ENCODE data around the gene MARK1. TPM values are rescaled to one million over a fixed set of nuclear protein-coding genes. Genes with fewer than 3 reads are reported as not detected.

Gene MARK1
- total and polyA plus RNA-seq, 9 of the 15 experiments (the other 6 are each of a cell fraction or from before 2014, with no cell fraction given) = not detected

- Histone ChIP-seq H3K27me3 (ENCODE audit: control insufficient read depth in 2 of 2, insufficient read depth in 2 of 2, low read length in 2 of 2) (peaks cover 2 to 14% of the 10 kb centered on the region in 2 experiments; a peak in 2 of 5 replicates), H4K20me1 (replicated peaks; ENCODE audit: control insufficient read depth, insufficient read depth, low read length) (no peaks in the 10 kb centered on the region), H3K36me3 (ENCODE audit: control insufficient read depth, insufficient read depth, low read length) (no peaks in the 10 kb centered on the region), H3K9ac (ENCODE audit: insufficient read depth in 1 of 2, low read depth in 2 of 2, low read length in 2 of 2) (no peak overlapping the region), H3K4me2 (ENCODE audit: insufficient read depth, low read length) (no peak overlapping the region), H3K9me1 (ENCODE audit: control insufficient read depth, insufficient read depth, low read length) (no peaks in the 10 kb centered on the region), H3K27ac (ENCODE audit: extremely low read depth, low read depth, low read length) (no peak overlapping the region), H3K4me3 (no peak overlapping the region), H3K79me2 (ENCODE audit: control insufficient read depth, insufficient read depth, low read length) (no peaks in the 10 kb centered on the region), H3K9me3 (replicated peaks; ENCODE audit: control insufficient read depth, insufficient read depth, low read depth, low read length) (no peaks in the 10 kb centered on the region), H2AFZ (ENCODE audit: low read depth, low read length) (no peak overlapping the region), H3K4me1 (replicated peaks in 1 of 2; ENCODE audit: control insufficient read depth in 2 of 2, insufficient read depth in 2 of 2, low read length in 2 of 2) (peaks cover 0 to under 1% of the 10 kb centered on the region in 2 experiments; a peak in 1 of 5 replicates)
- CTCF ChIA-PET (ENCODE audit: low intra/inter-chr PET ratio) = no interaction called here
- POLR2A ChIA-PET = interaction anchor here (1.2 kb wide), 1 partner anchor 44 kb away, joined by 3 read pairs; no protein-coding TSS in a partner anchor
- intact Hi-C loops (cut with micrococcal nuclease) = no loop called here
- FAIRE-seq (no peak), DNase-seq (ENCODE audit: extremely low read depth in 1 of 4, low spot score in 3 of 4) (no peak), ATAC-seq (no peak)
- WGBS (ENCODE audit: insufficient coverage, low coverage, missing lambda C conversion rate) = 0% methylated on average over 4 of the region's 4 CpGs
- no TSS peak for BruUV-seq (replicated peaks)
- in situ Hi-C loops (cut with MboI) = no loop called here
- TF ChIP-seq NCOR1 (IDR thresholded peaks at IDR 0.05) = no peak
- no peak for TF ChIP-seq ATF7 (IDR thresholded peaks at IDR 0.05)
- no peak for TF ChIP-seq ZNF589 (CRISPR knock-in tag; IDR thresholded peaks at IDR 0.05; ENCODE audit: low read depth)
- no peak for TF ChIP-seq NFIC (IDR thresholded peaks at IDR 0.05)
- TF ChIP-seq ATF1 (CRISPR knock-in tag; IDR thresholded peaks at IDR 0.05) = no peak
- no peak for TF ChIP-seq ATF1 (tag; IDR thresholded peaks at IDR 0.05)
- TF ChIP-seq THAP12 (CRISPR knock-in tag; IDR thresholded peaks at IDR 0.05) = no peak
- no peak for TF ChIP-seq STAT5A (IDR thresholded peaks at IDR 0.05; ENCODE audit: borderline replicate concordance, low read length)
- no peak for TF ChIP-seq E2F8 (IDR thresholded peaks at IDR 0.05; ENCODE audit: low read depth, partially characterized antibody)
- TF ChIP-seq, protein P1, sequence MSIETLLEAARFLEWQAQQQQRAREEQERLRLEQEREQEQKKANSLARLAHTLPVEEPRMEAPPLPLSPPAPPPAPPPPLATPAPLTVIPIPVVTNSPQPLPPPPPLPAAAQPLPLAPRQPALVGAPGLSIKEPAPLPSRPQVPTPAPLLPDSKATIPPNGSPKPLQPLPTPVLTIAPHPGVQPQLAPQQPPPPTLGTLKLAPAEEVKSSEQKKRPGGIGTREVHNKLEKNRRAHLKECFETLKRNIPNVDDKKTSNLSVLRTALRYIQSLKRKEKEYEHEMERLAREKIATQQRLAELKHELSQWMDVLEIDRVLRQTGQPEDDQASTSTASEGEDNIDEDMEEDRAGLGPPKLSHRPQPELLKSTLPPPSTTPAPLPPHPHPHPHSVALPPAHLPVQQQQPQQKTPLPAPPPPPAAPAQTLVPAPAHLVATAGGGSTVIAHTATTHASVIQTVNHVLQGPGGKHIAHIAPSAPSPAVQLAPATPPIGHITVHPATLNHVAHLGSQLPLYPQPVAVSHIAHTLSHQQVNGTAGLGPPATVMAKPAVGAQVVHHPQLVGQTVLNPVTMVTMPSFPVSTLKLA (conservative IDR thresholded peaks at IDR 0.05) = no peak
- TF ChIP-seq HDAC3 (IDR thresholded peaks at IDR 0.05; ENCODE audit: borderline replicate concordance, partially characterized antibody) = no peak
- TF ChIP-seq PCBP2 (IDR thresholded peaks at IDR 0.05; ENCODE audit: low read depth, low read length, poor library complexity, severe bottlenecking) = no peak
- TF ChIP-seq ERF (CRISPR knock-in tag; IDR thresholded peaks at IDR 0.05) = no peak
- no peak for TF ChIP-seq CHAMP1 (IDR thresholded peaks at IDR 0.05)
- TF ChIP-seq E2F3 (CRISPR knock-in tag; IDR thresholded peaks at IDR 0.05) = no peak
These were observed 157.0 kb downstream of the MARK1 start for GRCh38 chr1:220684890-220685289.

Data from K562 (cell line).